GM18498 (cell line): ENCODE data around the gene VWA3A.
A peak's percentile ranks its signal among the peaks of the same experiment; 100 is the strongest.
"Not testable (repeated sequence)": the region's sequence is repeated elsewhere in the genome, so short reads cannot be mapped to it uniquely, and the experiment has no call there.

Source experiments
- ATAC-seq: cut with Tn5 transposase; IDR thresholded peaks from one replicate; pipeline ENCODE4 v1.9.1; 2021; ENCODE audit warnings: mild to moderate bottlenecking, moderate library complexity; ENCODE audit not compliant: unreplicated experiment

Gene VWA3A

DNA sequence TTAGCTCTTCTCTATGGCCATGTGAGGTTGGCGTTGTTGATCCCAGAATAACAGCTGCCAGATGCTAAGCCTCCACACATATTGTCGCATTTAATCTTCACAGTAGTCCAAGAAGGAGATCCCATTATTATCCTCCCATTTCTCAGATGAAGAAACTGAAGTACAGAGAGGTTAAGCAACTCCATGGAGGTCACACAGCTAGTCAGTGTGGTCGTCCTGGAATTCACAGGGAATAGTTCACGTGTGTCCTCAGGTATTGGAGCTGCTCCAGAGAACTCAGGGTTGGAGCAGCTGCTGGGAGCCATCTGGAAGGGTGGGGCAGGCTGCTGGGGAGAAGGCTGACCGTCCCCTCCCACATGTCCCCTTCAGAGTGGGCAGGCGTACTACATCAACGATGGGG, 89.5 kb downstream of the VWA3A start:
- no peak for ATAC-seq

DNA sequence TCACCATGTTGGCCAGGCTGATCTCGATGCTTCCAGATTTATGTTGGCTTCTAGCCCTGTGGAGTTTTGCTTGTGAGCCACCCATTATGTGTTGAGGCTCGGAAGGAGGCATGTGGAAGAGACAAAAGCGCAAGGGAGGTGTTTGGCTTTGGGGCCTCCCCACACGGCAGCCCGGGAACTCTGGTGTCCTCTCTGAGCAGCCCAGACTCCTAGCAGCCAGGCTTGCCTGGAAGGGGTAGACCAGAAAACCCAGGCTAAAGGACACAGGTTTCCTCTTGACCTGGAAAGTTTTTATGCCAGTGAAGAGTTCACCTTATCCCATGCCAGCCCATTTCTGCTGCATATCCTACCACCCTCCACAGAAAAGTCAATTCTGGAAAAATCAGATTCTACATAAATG, 91.0 kb downstream of the VWA3A start:
- ATAC-seq = no peak

DNA sequence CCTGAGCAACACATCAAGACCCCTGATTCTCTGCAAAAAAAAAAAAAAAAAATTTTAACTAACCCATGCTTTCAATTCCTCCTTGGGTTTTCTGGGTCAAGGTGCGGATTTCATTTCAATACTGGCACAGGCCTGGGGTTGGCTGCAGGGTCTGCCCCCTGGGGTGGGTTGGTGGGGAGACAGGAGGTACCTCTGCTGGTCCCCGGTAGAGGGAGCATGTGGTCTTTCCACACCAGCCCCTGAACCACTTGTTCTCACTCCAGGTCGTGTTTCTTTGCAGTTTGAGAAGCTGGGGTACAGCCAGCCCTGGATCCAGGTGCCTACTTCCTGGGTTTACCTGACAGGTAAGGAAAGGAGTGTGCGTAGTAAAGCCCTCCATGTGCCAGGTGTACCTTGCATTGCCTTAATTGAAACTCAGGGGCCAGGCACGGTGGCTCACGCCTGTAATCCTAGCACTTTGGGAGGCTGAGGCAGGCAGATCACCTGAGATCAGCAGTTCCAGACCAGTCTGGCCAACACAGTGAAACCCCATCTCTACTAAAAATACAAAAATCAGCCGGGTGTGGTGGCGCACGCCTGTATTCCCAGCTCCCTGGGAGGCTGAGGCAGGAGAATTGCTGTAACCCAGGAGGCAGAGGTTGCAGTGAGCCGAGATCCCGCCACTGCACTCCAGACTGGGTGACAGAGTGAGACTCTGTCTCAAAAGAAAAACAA, 91.7 kb downstream of the VWA3A start:
- ATAC-seq = no peak

DNA sequence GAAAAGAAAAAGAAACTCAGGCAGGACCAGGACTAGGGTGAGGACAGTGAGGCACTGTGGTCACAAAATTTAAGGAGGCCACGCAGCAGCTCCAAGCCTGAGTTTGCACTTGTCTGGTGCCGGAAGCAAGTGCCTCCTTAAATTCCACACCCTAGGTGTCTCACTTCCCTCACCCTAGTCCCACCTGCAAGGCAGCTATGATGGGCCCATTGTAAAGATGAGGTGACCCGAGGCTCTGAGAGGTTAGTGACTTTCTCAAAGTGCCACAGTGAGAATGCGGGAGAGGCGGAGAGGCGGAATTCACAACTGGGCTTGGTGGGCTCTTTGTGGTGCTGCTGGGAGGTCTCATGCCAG, 92.3 kb downstream of the VWA3A start:
- ATAC-seq = no peak

GRCh38 chr16:22186517-22186916, 94.2 kb downstream of the VWA3A start:
- ATAC-seq = no peak

GRCh38 chr16:22188267-22188594, 95.9 kb downstream of the VWA3A start:
- no peak for ATAC-seq

DNA sequence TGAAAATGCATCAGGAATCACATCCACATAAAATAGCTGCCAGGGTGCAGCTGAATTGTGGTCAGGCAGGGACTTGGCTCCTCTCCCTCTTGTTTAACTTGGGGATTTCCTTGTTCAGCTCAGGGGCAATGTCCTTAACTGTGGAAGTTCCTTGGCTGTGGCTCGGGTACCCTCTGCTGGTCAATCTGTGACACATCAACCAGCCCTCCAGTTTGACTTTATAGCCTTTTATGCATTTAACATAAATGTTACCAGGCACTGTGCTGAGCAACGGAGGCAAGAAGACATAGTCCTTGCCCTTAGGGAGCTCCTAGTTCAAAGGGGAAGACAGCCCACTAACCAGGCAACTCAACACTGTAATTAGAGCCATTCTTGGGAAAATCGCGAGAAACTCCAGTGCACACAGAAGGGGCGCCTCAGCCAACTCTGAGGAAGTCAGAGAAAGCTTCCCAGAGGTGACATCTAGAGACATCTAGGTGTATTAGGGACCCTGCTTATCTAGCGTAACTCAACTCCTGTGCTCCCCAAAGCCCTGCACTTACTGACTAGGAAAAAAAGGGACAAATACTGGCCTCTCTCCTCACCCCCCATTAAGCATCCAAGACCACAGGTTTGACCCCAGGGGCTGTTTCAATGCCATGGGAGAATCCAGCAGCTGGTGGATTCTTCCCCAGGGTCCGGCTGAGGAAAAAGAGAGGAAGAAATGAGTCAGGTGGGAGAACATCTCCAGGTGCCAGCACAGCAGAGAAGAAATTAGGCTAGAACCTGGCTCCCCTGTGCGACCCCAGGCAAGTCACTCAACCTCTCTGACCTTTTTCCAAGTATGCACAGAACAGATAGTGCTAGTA, 96.5 kb downstream of the VWA3A start:
- no peak for ATAC-seq

- ATAC-seq = no peak
Measured at GRCh38 chr16:22189473-22190080, 97.2 kb downstream of the VWA3A start.

DNA sequence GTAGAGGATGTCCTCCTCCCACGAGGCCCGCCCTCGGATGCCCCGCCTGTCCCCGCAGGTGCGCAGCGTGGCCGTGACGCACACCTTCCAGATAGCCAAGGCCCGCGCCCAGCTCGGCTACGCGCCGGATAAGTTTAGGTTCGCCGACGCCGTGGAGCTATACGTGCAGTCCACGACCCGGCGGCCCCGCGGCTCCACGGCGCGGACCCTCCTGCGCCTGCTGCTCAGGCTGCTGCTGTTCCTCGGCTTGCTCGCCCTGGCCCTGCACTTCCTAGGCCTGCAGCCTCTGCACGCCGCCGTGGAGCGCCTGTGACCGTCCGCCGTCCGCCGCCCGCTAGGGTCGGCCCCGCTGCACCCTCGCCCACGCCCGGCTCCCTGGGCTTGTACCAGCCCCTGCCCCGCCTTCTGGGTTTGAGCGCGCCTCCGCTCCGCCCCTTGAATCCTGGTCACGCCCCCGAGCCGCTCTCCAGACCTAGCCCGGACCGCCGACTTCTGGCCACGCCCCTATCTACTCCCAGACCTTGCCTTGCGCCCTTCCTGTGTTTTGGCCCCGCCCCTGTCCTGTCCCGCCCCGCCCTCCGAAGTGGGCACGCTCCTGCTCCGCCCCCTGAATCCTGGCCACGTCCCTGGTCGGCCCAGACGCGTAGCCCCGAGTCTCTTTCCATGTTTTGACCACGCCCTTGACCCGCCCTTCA, 97.9 kb downstream of the VWA3A start:
- peak; percentile 67 for ATAC-seq

DNA sequence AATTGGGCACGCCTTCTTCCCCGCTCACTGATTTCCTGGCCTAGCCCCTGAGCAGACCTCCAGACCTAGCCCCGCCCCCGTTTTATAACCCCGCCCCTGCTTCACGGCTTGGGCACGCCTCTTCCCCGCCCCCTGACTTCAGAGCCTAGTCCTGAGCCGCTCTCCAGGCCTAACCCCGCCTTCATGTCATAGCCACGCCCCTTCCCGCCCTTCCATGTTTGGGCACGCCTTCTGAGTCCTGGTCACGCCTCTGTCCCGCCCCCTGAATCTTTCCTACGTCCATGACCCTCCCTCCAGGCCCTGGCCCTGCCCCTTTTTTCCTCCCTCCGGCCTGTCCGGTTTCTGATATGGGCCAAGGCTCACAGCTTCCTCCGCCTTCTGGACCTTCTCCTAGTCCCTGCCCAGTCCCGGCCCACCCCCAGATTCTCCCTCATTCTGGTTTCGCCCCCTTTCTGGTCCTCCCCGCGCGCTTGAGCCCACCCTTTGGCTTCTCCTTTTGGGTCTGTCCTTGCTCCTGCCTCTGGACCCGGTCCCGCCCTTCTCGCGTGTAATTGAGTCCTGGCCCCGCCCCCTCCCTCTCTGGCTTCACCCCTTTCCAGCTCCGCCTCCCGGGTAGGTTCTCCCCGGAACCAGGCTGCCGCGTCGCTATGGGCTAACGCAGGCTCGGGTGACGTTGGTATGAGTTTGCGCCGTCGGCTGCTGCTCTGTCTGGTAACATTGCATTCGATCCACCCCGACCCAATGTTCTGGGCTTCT, 98.6 kb downstream of the VWA3A start:
- ATAC-seq = peak; percentile 48

DNA sequence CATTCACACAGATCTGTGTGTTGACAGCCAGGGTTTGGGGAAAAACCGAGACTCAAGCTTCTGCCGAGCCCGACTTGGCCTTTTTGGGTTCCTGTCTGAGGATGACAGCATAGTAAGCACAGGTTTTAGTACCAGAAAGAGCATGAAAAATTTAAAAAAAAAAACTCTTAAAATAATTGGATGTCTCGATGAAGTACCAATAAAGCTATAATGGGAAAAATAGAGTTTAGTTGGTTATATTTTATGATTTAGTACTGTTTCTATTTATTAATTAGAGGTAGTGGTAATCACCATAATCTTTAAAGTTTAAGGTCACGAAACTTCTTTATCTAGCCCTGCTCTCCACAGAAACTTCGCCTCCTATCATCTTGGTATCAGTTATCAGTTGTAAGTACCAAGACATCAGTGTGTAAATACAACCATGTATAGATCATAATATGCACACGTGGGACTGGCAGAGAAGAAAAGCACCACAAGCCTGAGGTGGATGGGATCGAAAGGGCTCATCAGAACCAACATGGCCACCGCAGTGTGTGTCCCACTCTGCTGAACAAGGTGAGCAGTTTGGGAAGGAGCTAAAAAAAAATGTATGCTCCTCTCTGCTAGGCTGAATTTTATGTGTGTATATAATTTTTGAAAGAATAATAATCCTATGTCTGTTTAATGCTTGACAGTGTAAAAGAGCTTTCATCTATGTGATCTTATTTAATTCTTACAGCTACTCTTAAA, 99.4 kb downstream of the VWA3A start:
- no peak for ATAC-seq

- ATAC-seq = peak; percentile 13
Measured at GRCh38 chr16:22192261-22193062, 100.1 kb downstream of the VWA3A start.

GRCh38 chr16:22193063-22193411, 100.7 kb downstream of the VWA3A start:
- no peak for ATAC-seq

DNA sequence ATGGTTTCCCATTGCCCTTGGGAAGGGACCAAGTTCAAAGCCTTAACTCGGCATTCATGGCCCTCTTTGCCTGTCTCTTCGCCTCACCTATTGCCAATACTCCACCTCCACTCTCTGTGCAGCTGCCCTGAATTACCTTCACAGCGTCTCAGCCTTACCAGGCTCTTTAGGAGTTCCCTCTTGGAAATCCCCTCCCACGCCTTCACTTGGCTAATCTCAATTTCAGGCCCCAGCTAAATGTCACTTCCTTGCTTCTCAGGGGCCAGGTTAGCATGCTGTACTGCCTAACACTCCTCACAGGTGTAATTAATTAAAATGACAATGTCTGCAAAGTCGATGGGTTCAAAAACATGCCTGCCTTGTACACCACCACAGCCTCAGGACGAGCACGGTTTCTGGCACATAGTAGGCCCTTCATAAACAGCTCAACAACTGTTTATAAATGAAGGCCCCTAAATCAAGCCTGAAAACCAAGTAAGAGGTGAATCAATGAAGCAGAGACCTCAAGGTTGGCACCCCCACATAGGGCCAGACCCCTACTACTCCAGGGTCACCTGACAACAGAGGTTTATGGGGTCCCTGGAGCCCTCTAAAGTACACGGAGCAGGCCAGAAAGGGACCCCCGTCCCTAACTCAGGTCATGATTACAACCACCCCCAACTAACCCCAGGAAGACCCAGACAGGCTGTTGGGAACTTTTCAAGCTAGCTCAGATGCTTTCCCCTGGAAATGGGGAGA, 102.5 kb downstream of the VWA3A start:
- ATAC-seq = no peak

DNA sequence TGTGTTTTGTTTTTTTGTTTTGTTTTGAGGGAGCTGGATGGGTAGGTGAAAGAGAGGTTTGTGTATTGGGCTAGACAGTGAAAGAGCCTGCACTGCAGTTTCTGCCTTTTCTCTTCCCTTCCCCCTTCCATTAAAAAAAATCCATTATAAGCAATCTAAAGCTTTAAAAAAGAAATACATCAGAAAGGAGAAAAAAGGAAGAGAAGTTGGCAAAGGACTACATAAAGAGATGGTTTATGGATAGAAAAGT, 103.0 kb downstream of the VWA3A start:
- ATAC-seq = no peak

DNA sequence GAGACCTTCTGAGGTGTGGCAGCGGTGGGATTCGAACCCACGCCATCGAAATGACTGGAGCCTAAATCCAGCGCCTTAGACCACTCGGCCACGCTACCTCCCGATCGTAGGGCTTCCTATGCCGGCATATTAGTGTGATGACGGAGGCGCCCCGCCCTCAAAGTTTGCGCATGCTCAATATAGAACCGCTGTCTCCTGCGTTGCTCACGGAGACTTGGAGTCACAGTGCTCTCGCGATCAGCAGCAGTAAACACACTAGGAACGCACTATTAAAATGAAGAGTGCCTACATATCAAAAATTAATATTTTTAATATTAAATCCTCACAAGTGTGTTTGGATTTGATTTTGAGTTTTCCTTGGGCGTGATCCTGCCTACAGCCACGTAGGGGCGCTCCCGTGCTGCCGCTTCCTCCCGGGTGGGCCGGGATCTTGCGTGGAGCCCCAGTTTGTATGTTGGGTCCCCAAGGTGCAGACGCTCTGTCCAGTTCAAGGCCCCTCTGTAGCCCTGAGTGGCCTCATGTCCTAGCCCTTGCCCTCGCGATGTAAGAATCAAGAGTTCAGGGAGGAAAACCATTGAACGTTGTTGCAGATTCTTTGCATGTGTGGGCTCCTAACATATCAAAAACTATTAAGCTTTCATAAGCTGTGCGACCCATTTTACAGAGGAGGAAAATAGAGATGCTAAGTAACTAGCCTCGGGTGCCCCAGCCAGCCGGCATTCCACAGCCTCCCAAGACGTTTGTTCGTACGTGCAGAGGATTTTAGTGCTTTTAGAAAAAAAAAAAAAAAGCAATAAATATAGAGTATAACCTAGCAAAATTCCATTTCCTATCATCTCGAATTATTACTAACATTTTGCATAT, 103.6 kb downstream of the VWA3A start:
- peak; percentile 29 for ATAC-seq

- not testable (repeated sequence) for ATAC-seq
Measured at GRCh38 chr16:22196559-22197168, 104.3 kb downstream of the VWA3A start.
